ENCODE results near the gene MRGPRE.
A peak's percentile ranks its signal among the peaks of the same experiment; 100 is the strongest.

Gene MRGPRE

GRCh38 chr11:3220521-3221407, 11.5 kb downstream of the MRGPRE start:
- DNase-seq (ENCODE audit: insufficient read length, low spot score) (no peak), FAIRE-seq (no peak)
- TF ChIP-seq POLR2AphosphoS5 (IDR thresholded peaks at IDR 0.05; ENCODE audit: low read depth, low read length), result no peak
- TF ChIP-seq POU2F2 (IDR thresholded peaks at IDR 0.05; ENCODE audit: low read depth, low read length), result no peak
- no peak for TF ChIP-seq PAX5 (IDR thresholded peaks at IDR 0.05; ENCODE audit: insufficient read depth, low read length, severe bottlenecking)
- TF ChIP-seq TAF1 (IDR thresholded peaks at IDR 0.05; ENCODE audit: low read depth, low read length), result no peak
- TF ChIP-seq SPI1 (IDR thresholded peaks at IDR 0.05; ENCODE audit: low read depth, low read length), result no peak
- TF ChIP-seq POLR2A (IDR thresholded peaks at IDR 0.05; ENCODE audit: low read depth, low read length), result no peak

DNA sequence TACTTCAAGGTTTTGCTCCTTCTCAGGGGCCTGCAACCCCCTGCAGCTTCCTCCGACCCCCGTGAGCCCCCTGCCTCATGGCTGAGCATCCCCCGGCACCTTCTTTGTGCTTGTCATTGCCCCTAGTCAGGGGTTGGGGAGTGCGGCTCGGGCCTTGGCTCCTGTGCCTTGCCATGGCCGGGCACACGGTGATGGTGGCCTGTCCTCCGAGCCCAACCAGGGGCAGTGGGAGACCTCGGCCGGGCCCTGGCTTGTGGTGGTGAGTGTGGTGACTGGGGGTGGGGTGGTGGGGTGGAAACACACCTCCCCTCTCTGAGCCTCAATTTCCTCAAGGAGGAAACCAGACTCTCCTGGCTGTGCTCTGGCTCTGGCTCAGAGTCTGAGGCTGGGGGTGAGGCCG, 12.1 kb downstream of the MRGPRE start:
- DNase-seq (ENCODE audit: insufficient read length, low spot score) (no peak), FAIRE-seq (no peak)
- no peak for TF ChIP-seq TAF1 (IDR thresholded peaks at IDR 0.05; ENCODE audit: low read depth, low read length)
- no peak for TF ChIP-seq POLR2A (IDR thresholded peaks at IDR 0.05; ENCODE audit: low read depth, low read length)
- TF ChIP-seq SPI1 (IDR thresholded peaks at IDR 0.05; ENCODE audit: low read depth, low read length), result no peak
- TF ChIP-seq PAX5 (IDR thresholded peaks at IDR 0.05; ENCODE audit: insufficient read depth, low read length, severe bottlenecking), result no peak
- no peak for TF ChIP-seq POU2F2 (IDR thresholded peaks at IDR 0.05; ENCODE audit: low read depth, low read length)
- no peak for TF ChIP-seq POLR2AphosphoS5 (IDR thresholded peaks at IDR 0.05; ENCODE audit: low read depth, low read length)

DNA sequence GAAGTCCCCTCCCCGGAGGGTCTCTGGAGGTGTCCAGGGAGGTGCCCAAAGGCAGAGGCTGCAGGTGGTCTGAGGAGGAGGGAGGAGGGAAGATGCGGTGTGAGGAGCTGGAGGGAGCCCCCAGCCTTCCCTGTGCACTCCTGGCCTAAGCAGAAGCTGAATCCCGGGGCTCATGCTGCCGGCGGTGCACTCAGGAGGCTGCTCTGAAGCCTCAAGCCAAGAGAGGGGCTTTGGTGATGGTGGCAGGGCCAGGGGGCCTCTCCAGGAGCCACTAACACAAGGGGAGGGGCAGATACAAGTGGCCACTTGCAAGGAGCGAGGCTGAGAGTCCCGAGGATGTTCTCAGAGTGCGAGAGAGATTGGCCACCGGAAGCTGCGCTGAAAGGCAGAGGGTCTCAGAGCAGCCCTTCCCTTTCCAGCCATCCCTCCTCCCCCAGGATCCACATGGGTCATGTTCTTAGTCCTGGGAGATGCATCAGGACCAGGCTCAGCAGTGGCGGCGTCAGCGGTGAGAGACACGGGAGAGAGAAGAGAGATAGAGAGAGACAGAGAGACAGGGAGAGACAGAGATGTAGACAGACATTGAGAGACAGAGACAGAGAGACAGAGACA, 12.8 kb downstream of the MRGPRE start:
- TF ChIP-seq PAX5 (IDR thresholded peaks at IDR 0.05; ENCODE audit: insufficient read depth, low read length, severe bottlenecking), result no peak
- no peak for TF ChIP-seq POLR2A (IDR thresholded peaks at IDR 0.05; ENCODE audit: low read depth, low read length)
- no peak for TF ChIP-seq TAF1 (IDR thresholded peaks at IDR 0.05; ENCODE audit: low read depth, low read length)
- no peak for TF ChIP-seq SPI1 (IDR thresholded peaks at IDR 0.05; ENCODE audit: low read depth, low read length)
- TF ChIP-seq POU2F2 (IDR thresholded peaks at IDR 0.05; ENCODE audit: low read depth, low read length), result no peak
- no peak for TF ChIP-seq POLR2AphosphoS5 (IDR thresholded peaks at IDR 0.05; ENCODE audit: low read depth, low read length)
- DNase-seq (ENCODE audit: insufficient read length, low spot score) (no peak), FAIRE-seq (no peak)

DNA sequence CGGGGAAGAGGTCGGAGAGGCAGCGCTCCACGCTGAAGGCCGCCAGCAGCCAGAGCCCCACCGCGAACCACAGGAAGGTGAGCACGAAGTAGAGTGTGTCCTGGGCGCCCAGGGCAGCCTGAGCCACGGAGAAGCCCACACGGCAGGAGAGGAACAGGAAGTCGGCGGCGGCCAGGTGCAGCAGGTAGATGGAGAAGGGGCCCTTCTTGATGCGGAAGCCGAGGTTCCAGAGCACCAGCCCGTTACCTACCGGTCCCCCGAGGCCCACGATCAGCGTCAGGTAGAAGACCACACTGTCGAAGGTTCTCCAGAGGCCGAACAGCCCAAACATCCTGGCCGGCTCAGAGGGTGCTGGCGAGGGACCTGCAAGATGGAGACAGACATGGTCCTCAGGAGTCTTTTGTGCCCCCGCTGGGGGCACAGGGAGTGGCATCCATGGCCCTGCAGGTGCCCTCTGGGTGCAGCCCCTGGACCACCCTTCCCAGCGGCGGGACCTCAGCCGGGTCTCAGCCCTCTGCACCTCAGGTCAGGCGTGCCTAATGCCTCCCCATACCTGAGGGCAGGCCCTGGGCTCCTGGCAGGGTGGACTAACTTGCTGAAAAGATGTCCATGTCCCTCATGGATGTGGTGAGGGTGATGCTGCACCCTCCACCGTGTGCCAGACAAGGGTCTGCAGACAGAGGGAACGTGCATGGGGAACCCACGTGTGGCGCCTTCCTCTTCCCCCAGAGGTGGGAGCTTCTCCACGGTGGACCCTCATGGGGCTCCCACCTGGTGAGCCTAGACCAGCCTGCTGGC, 13.5 kb downstream of the MRGPRE start, which contains the start of gene MRGPRG:
Gene MRGPRG (minus strand): TSS at position 331 of the 798 bp plus-strand sequence. CDS start 0 bp downstream, at position 331.
- DNase-seq (ENCODE audit: insufficient read length, low spot score) (peak; percentile 28), FAIRE-seq (no peak)
- TF ChIP-seq POLR2AphosphoS5 (IDR thresholded peaks at IDR 0.05; ENCODE audit: low read depth, low read length) (no peak), SPI1 (IDR thresholded peaks at IDR 0.05; ENCODE audit: low read depth, low read length) (no peak), POU2F2 (IDR thresholded peaks at IDR 0.05; ENCODE audit: low read depth, low read length) (no peak), TAF1 (IDR thresholded peaks at IDR 0.05; ENCODE audit: low read depth, low read length) (no peak), PAX5 (IDR thresholded peaks at IDR 0.05; ENCODE audit: insufficient read depth, low read length, severe bottlenecking) (no peak), POLR2A (IDR thresholded peaks at IDR 0.05; ENCODE audit: low read depth, low read length) (no peak)

GRCh38 chr11:3217818-3218482, 14.3 kb downstream of the MRGPRE start:
- no peak for FAIRE-seq
- no peak for TF ChIP-seq SPI1 (IDR thresholded peaks at IDR 0.05; ENCODE audit: low read depth, low read length)
- no peak for TF ChIP-seq POU2F2 (IDR thresholded peaks at IDR 0.05; ENCODE audit: low read depth, low read length)
- TF ChIP-seq POLR2A (IDR thresholded peaks at IDR 0.05; ENCODE audit: low read depth, low read length), result no peak
- no peak for TF ChIP-seq POLR2AphosphoS5 (IDR thresholded peaks at IDR 0.05; ENCODE audit: low read depth, low read length)
- TF ChIP-seq TAF1 (IDR thresholded peaks at IDR 0.05; ENCODE audit: low read depth, low read length), result no peak
- no peak for TF ChIP-seq PAX5 (IDR thresholded peaks at IDR 0.05; ENCODE audit: insufficient read depth, low read length, severe bottlenecking)
- DNase-seq (ENCODE audit: insufficient read length, low spot score), result no peak

- DNase-seq (ENCODE audit: insufficient read length, low spot score) (no peak), FAIRE-seq (no peak)
- TF ChIP-seq PAX5 (IDR thresholded peaks at IDR 0.05; ENCODE audit: insufficient read depth, low read length, severe bottlenecking), result no peak
- TF ChIP-seq TAF1 (IDR thresholded peaks at IDR 0.05; ENCODE audit: low read depth, low read length), result no peak
These were observed 16.1 kb downstream of the MRGPRE start for GRCh38 chr11:3216027-3216525.

DNA sequence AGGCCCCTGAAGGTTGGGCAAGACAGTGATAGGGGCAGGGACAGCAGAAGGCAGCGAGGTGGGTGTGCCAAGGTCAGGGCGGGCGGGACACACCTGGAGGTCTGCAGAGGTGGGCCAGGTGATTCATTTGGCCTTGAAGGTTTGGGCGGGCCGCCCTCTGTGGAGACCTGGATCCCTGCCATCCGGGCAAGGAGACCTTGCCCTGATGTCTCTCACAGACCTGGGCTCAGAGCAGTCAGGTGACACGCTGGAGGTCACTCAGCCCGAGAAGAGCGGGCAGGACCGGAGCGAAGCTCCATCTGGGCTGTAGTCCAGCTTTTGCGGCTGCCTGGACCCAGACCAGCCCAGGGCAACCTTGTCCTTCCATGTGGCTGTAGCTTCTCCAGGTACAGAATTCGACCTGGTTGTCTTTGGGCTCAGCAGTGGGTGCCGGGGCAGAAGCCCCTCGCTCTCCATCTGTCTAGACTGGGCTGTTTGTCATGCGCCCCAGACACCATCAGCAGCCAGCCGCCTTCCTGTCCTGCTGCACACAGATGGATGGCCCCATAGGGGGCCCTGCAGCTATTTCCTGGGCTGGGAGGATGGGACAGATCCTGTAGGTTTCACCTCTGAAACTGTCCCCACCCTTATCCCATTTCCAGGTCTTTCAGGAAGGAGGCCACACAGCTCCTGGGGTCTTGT, 16.7 kb downstream of the MRGPRE start:
- TF ChIP-seq POU2F2 (IDR thresholded peaks at IDR 0.05; ENCODE audit: low read depth, low read length) (no peak), TAF1 (IDR thresholded peaks at IDR 0.05; ENCODE audit: low read depth, low read length) (no peak), POLR2AphosphoS5 (IDR thresholded peaks at IDR 0.05; ENCODE audit: low read depth, low read length) (no peak), SPI1 (IDR thresholded peaks at IDR 0.05; ENCODE audit: low read depth, low read length) (no peak), POLR2A (IDR thresholded peaks at IDR 0.05; ENCODE audit: low read depth, low read length) (no peak), PAX5 (IDR thresholded peaks at IDR 0.05; ENCODE audit: insufficient read depth, low read length, severe bottlenecking) (no peak)
- FAIRE-seq (no peak), DNase-seq (ENCODE audit: insufficient read length, low spot score) (no peak)

DNA sequence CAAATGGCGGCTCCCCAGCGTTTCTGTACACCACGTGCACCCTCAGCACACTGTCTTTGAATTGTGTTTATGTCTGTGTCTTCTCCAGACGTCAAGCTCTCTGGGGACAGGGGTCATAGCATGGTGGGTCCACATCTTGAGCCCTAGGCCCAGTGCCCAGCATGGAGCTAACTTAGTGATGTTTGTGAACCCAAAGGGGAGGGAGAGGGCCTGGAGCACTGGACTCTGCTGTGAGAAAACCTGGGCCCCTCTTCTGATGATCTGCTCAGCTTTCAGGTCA, 17.9 kb downstream of the MRGPRE start:
- TF ChIP-seq POLR2A (IDR thresholded peaks at IDR 0.05; ENCODE audit: low read depth, low read length) (no peak), TAF1 (IDR thresholded peaks at IDR 0.05; ENCODE audit: low read depth, low read length) (no peak), POLR2AphosphoS5 (IDR thresholded peaks at IDR 0.05; ENCODE audit: low read depth, low read length) (no peak), POU2F2 (IDR thresholded peaks at IDR 0.05; ENCODE audit: low read depth, low read length) (no peak), PAX5 (IDR thresholded peaks at IDR 0.05; ENCODE audit: insufficient read depth, low read length, severe bottlenecking) (no peak)
- DNase-seq (ENCODE audit: insufficient read length, low spot score) (no peak), FAIRE-seq (no peak)
